H1 (cell line): ENCODE data around the gene DICER1. TPM values are rescaled to one million over a fixed set of nuclear protein-coding genes. Genes with fewer than 3 reads are reported as not detected.
A peak's percentile ranks its signal among the peaks of the same experiment; 100 is the strongest.

Experiments
- CTCF ChIA-PET: fragments of 300-600 bp; sonication (Branson Sonifier 250); formaldehyde crosslinking; loops from one replicate; lab custom pipeline; 2021; ENCODE audit not compliant: partially characterized antibody; lab: Charles Lee
- POLR2A ChIA-PET: fragments of 300-600 bp; sonication (Branson Sonifier 250); formaldehyde crosslinking; loops from one replicate; lab custom pipeline; 2021; ENCODE audit warnings: inconsistent platforms; ENCODE audit not compliant: partially characterized antibody; lab: Charles Lee
- DNase-seq, 2 experiments: peaks; one replicate each; pipeline versions ENCODE4 v3.0.0 to v3.0.0-alpha.2; 2010 to 2022; ENCODE audit warnings: low spot score in 2 of 2, low read depth in 1 of 2, mixed read lengths in 1 of 2
- FAIRE-seq: peaks from 2 replicates; lab custom pipeline; 2011; peaks lifted over from hg19 to GRCh38; lab: Jason Lieb, UNC
- H2AFZ ChIP-seq: 2 replicates; pipeline ENCODE4 v1.8.1; 2012; ENCODE audit warnings: low read length, inconsistent platforms
- H2AK5ac ChIP-seq: 2 replicates; pipeline ENCODE4 v1.6.1; 2013; ENCODE audit warnings: low read depth, low read length
- H2BK120ac ChIP-seq: replicated peaks from 2 replicates; pipeline ENCODE3; 2013; ENCODE audit warnings: low read depth, low read length, inconsistent platforms
- H2BK12ac ChIP-seq: 2 replicates; pipeline ENCODE4 v1.6.1; 2013; ENCODE audit warnings: low read depth, low read length
- H2BK15ac ChIP-seq: 2 replicates; pipeline ENCODE4 v1.6.1; 2013; ENCODE audit warnings: low read length
- H2BK20ac ChIP-seq: 2 replicates; pipeline ENCODE4 v1.6.1; 2013; ENCODE audit warnings: low read length
- H2BK5ac ChIP-seq: 2 replicates; pipeline ENCODE4 v1.6.1; 2013; ENCODE audit warnings: low read depth, low read length
- H3K14ac ChIP-seq: 2 replicates; pipeline ENCODE4 v1.6.1; 2013; ENCODE audit warnings: inconsistent platforms; ENCODE audit not compliant: insufficient read length
- H3K18ac ChIP-seq: 2 replicates; pipeline ENCODE4 v1.6.1; 2013; ENCODE audit warnings: low read length; ENCODE audit errors: extremely low read depth
- H3K23ac ChIP-seq: 2 replicates; pipeline ENCODE4 v1.6.1; 2013; ENCODE audit warnings: inconsistent platforms; ENCODE audit not compliant: insufficient read length
- H3K23me2 ChIP-seq: 2 replicates; pipeline ENCODE4 v1.6.1; 2013; ENCODE audit warnings: low read depth, low read length
- H3K27ac ChIP-seq: 2 replicates; pipeline ENCODE4 v1.6.1; 2011; ENCODE audit warnings: low read depth, low read length, inconsistent platforms
- H3K27me3 ChIP-seq, 4 experiments: replicated peaks in 1 of 4; 1 replicate in 1 of 4; 2 replicates in 3 of 4; pipeline versions ENCODE4 v1.6.1 to v1.8.1; 2011 to 2013; ENCODE audit warnings: low read length in 3 of 4, mild to moderate bottlenecking in 3 of 4, inconsistent platforms in 2 of 4, mixed read lengths in 2 of 4, moderate library complexity in 1 of 4; ENCODE audit not compliant: control insufficient read depth in 3 of 4, insufficient read depth in 3 of 4; ENCODE audit errors: extremely low read depth in 1 of 4
- H3K36me3 ChIP-seq, 4 experiments: 2 replicates each; pipeline versions ENCODE4 v1.6.1 to v1.8.1; 2011 to 2013; ENCODE audit warnings: mild to moderate bottlenecking in 4 of 4, low read length in 3 of 4, moderate library complexity in 2 of 4, control low read depth in 1 of 4, inconsistent platforms in 1 of 4; ENCODE audit not compliant: insufficient read depth in 4 of 4, control insufficient read depth in 2 of 4
- H3K4ac ChIP-seq: replicated peaks from 2 replicates; pipeline ENCODE3; 2013; ENCODE audit warnings: low read length, low read depth, mixed read lengths, inconsistent platforms; ENCODE audit not compliant: insufficient read length
- H3K4me1 ChIP-seq, 4 experiments: replicated peaks in 1 of 4; 1 replicate in 1 of 4; 2 replicates in 3 of 4; pipeline versions ENCODE4 v1.6.1 to v1.8.1; 2011 to 2013; ENCODE audit warnings: low read length in 3 of 4, inconsistent platforms in 2 of 4, mixed read lengths in 1 of 4; ENCODE audit not compliant: insufficient read depth in 4 of 4, control insufficient read depth in 3 of 4
- H3K4me2 ChIP-seq, 2 experiments: 2 replicates each; pipeline versions ENCODE4 v1.6.1 to v1.8.1; 2011 to 2013; ENCODE audit warnings: low read depth in 2 of 2, low read length in 2 of 2, control low read depth in 1 of 2, inconsistent platforms in 1 of 2, mild to moderate bottlenecking in 1 of 2; ENCODE audit not compliant: insufficient read depth in 1 of 2
- H3K4me3 ChIP-seq, 4 experiments: fragments of 200-600, 300-600 bp in 1 of 4; sonication (generic), shearing (Covaris generic), sonication (Bioruptor Twin) in 1 of 4; 2 replicates each; pipeline versions ENCODE4 v1.5.1 to v1.8.1; 2011 to 2016; ENCODE audit warnings: low read length in 4 of 4, low read depth in 3 of 4, control low read depth in 2 of 4, inconsistent platforms in 2 of 4, mild to moderate bottlenecking in 2 of 4, mixed read lengths in 1 of 4, moderate library complexity in 1 of 4; ENCODE audit not compliant: insufficient read depth in 2 of 4; ENCODE audit errors: extremely low read depth in 1 of 4
- H3K56ac ChIP-seq: replicated peaks from 2 replicates; pipeline ENCODE3; 2013; ENCODE audit warnings: low read depth, mild to moderate bottlenecking, mixed read lengths, low read length, inconsistent platforms; ENCODE audit not compliant: insufficient read length
- H3K79me1 ChIP-seq: 2 replicates; pipeline ENCODE4 v1.6.1; 2013; ENCODE audit warnings: low read depth, low read length, control low read depth
- H3K79me2 ChIP-seq, 2 experiments: 2 replicates each; pipeline versions ENCODE4 v1.6.1 to v1.8.1; 2012 to 2013; ENCODE audit warnings: low read length in 2 of 2, mild to moderate bottlenecking in 2 of 2, inconsistent platforms in 1 of 2; ENCODE audit not compliant: insufficient read depth in 2 of 2, control insufficient read depth in 1 of 2
- H3K9ac ChIP-seq, 4 experiments: replicated peaks in 1 of 4; 1 replicate in 1 of 4; 2 replicates in 3 of 4; pipeline versions ENCODE4 v1.6.1 to v1.8.1; 2011 to 2013; ENCODE audit warnings: low read depth in 3 of 4, low read length in 3 of 4, control low read depth in 2 of 4, mild to moderate bottlenecking in 2 of 4, moderate library complexity in 2 of 4, inconsistent platforms in 1 of 4; ENCODE audit errors: extremely low read depth in 1 of 4
- H3K9me3 ChIP-seq, 2 experiments: 2 replicates each; pipeline versions ENCODE4 v1.6.1 to v1.8.1; 2012 to 2013; ENCODE audit warnings: mild to moderate bottlenecking in 2 of 2, moderate library complexity in 2 of 2, control low read depth in 1 of 2, inconsistent platforms in 1 of 2, low read depth in 1 of 2, low read length in 1 of 2, mixed read lengths in 1 of 2; ENCODE audit not compliant: insufficient read depth in 2 of 2
- H4K20me1 ChIP-seq, 2 experiments: replicated peaks in 1 of 2; 2 replicates each; pipeline versions ENCODE3 to v1.8.1; 2011 to 2013; ENCODE audit warnings: inconsistent platforms in 2 of 2, low read length in 2 of 2, mild to moderate bottlenecking in 1 of 2; ENCODE audit not compliant: insufficient read depth in 2 of 2, control insufficient read depth in 1 of 2
- H4K5ac ChIP-seq: 2 replicates; pipeline ENCODE4 v1.6.1; 2013; ENCODE audit warnings: low read length, low read depth, mixed read lengths, inconsistent platforms; ENCODE audit not compliant: insufficient read length
- H4K8ac ChIP-seq: 2 replicates; pipeline ENCODE4 v1.8.0; 2013; ENCODE audit warnings: mild to moderate bottlenecking, moderate library complexity, low read length, inconsistent platforms; ENCODE audit not compliant: insufficient read depth; ENCODE audit errors: extremely low read depth
- H4K91ac ChIP-seq: replicated peaks from 2 replicates; pipeline ENCODE3; 2013; ENCODE audit warnings: low read length, mixed read lengths, inconsistent platforms; ENCODE audit not compliant: insufficient read length
- ATF2 ChIP-seq: IDR thresholded peaks from 2 replicates; pipeline ENCODE4 v1.6.1; 2012; ENCODE audit warnings: low read length, inconsistent platforms
- BRCA1 ChIP-seq: IDR thresholded peaks from 2 replicates; pipeline ENCODE4 v1.6.1; 2012; ENCODE audit warnings: low read depth, low read length, improper control_type of control experiment
- HDAC6 ChIP-seq: IDR thresholded peaks from one replicate; pipeline ENCODE4 v1.7.1; 2012; ENCODE audit warnings: low read depth, mild to moderate bottlenecking, inconsistent platforms, low read length, moderate library complexity
- RXRA ChIP-seq: IDR thresholded peaks from 2 replicates; pipeline ENCODE4 v1.6.1; 2011; ENCODE audit warnings: low read depth, mild to moderate bottlenecking, low read length, moderate library complexity; ENCODE audit not compliant: insufficient read depth
- SUZ12 ChIP-seq: fragments of 200-600 bp; sonication (generic); IDR thresholded peaks from 2 replicates; pipeline ENCODE4 v1.6.1; 2012; ENCODE audit warnings: mild to moderate bottlenecking, inconsistent platforms, low read length, moderate library complexity, mixed read lengths
- WGBS, 2 experiments: shearing (Covaris generic) in 1 of 2; methylation state at CpG; one replicate each; pipeline versions ENCODE4 v1.1.6 to v1.1.7; 2013 to 2015; ENCODE audit warnings: low lambda C conversion rate in 2 of 2, mixed read lengths in 2 of 2, inconsistent platforms in 1 of 2, low coverage in 1 of 2, missing lambda C conversion rate in 1 of 2; ENCODE audit not compliant: insufficient replicate concordance in 2 of 2, insufficient coverage in 1 of 2, insufficient read length in 1 of 2; ENCODE audit errors: extremely low coverage in 1 of 2, missing lambda C conversion rate in 1 of 2; 5-methylcytosine and 5-hydroxymethylcytosine counted together
- polyA plus RNA-seq, 7 experiments: library from polyadenylated mRNA; depleted of rRNA in 3 of 7; stranded (reverse) in 5 of 7; unstranded in 2 of 7; fragments of >200 nt in 5 of 7; fragments of 200-250 nt in 2 of 7; gene quantifications; 1 replicate in 5 of 7; 2 replicates in 1 of 7; 4 replicates in 1 of 7; pipeline versions ENCODE4 v1.2.1 to v1.2.3, GENCODE V29; 2011 to 2013; ENCODE audit warnings: missing spikeins in 2 of 7, mixed read lengths in 2 of 7
- total RNA-seq: library from RNA; stranded (reverse); fragmentation: NEBNext Ultra II Directional; extraction: Animal tissue kit (Norgen Biotek cat#: 25700); gene quantifications from 2 replicates; pipeline ENCODE4 v1.2.1, GENCODE V29; 2021

Gene DICER1
- total and polyA plus RNA-seq, 2 of the 8 experiments (the other 6 are each of a cell fraction or from before 2014, with no cell fraction given), result 11.9 to 61.8 TPM

- Histone ChIP-seq H2BK12ac (no peak overlapping the region), H3K18ac (no peak overlapping the region), H3K36me3 (peaks cover 0 to 23% (median 9%) of the 10 kb centered on the region in 4 experiments; a peak in 5 of 8 replicates), H3K9ac (no peak overlapping the region), H3K23ac (no peak overlapping the region), H4K5ac (no peak overlapping the region), H2BK15ac (no peak overlapping the region), H3K14ac (no peak overlapping the region), H3K4ac (no peak overlapping the region), H2AK5ac (no peak overlapping the region), H4K20me1 (peaks cover 0 to 2% of the 10 kb centered on the region in 2 experiments), H4K8ac (no peak overlapping the region), H3K23me2 (no peaks in the 10 kb centered on the region), H3K9me3 (no peaks in the 10 kb centered on the region), H3K79me1 (0 out of 2 replicates have a peak, but pooled peaks cover 2% of the 10 kb centered on the region), H3K4me3 (0 out of 8 replicates have a peak overlapping the region, but pooled peaks of 1 of the 4 experiments have one; percentile 5), H3K4me2 (no peak overlapping the region), H3K27ac (no peak overlapping the region), H2AFZ (no peak overlapping the region), H2BK120ac (no peak overlapping the region), H3K79me2 (0 out of 4 replicates have a peak, but pooled peaks cover 0 to 4% of the 10 kb centered on the region in 2 experiments), H2BK20ac (no peak overlapping the region), H3K27me3 (no peaks in the 10 kb centered on the region), H4K91ac (no peak overlapping the region), H3K4me1 (peaks cover 0 to 5% (median 3%) of the 10 kb centered on the region in 4 experiments; a peak in 2 of 7 replicates), H2BK5ac (no peak overlapping the region), H3K56ac (no peak overlapping the region)
- FAIRE-seq (no peak), DNase-seq (no peak)
- ChIA-PET POLR2A (interaction anchor here (1.2 kb wide), 1 partner anchor 20 kb away, joined by 3 read pairs; no protein-coding TSS in a partner anchor), CTCF (interaction anchor here (0.6 to 2.6 kb wide), 13 partner anchors 8 to 428 kb away, joined by 3 to 12 read pairs (median 4); no protein-coding TSS in a partner anchor)
- WGBS, 2 experiments, result 85% methylated on average over 14 of the region's 14 CpGs; no CpG with 5 or more reads in 1 of the 2 experiments
- TF ChIP-seq BRCA1 (no peak), ATF2 (no peak), SUZ12 (no peak), HDAC6 (no peak), RXRA (no peak)
Measured at GRCh38 chr14:95117937-95118721, 39.2 kb downstream of the DICER1 start.
